NCI-H1048 (cell line): ENCODE measurements around the gene SLC25A22.

ENCODE experiments used
- DNase-seq: peaks from one replicate; lab custom pipeline; 2025; lab: John Stamatoyannopoulos, UW

SLC25A22 gene

GRCh38 chr11:788953-789940 lies 8.8 kb downstream of the SLC25A22 start:
- no peak for DNase-seq

- no peak for DNase-seq
These were observed 10.0 kb downstream of the SLC25A22 start for GRCh38 chr11:788009-788640.

- no peak for DNase-seq
These were observed 10.9 kb downstream of the SLC25A22 start for GRCh38 chr11:787084-787675.

- no peak for DNase-seq
These were observed 11.6 kb downstream of the SLC25A22 start for GRCh38 chr11:786235-787083.

GRCh38 chr11:783581-784015 lies 14.5 kb downstream of the SLC25A22 start:
- DNase-seq: peak; percentile 60

- no peak for DNase-seq
These were observed 15.6 kb downstream of the SLC25A22 start for GRCh38 chr11:782264-783174.

GRCh38 chr11:779955-780532 lies 18.0 kb downstream of the SLC25A22 start:
- no peak for DNase-seq

- no peak for DNase-seq
These were observed 18.8 kb downstream of the SLC25A22 start for GRCh38 chr11:778976-779954.

GRCh38 chr11:777288-778255 lies 20.5 kb downstream of the SLC25A22 start, which contains the start of gene GATD1:
GATD1 (minus strand) TSS chr11:777487; CDS start chr11:777462, 25 bp downstream.
- DNase-seq: peak; percentile 81

- no peak for DNase-seq
These were observed 21.4 kb downstream of the SLC25A22 start for GRCh38 chr11:776561-777287.

GRCh38 chr11:776263-776560 lies 21.9 kb downstream of the SLC25A22 start:
- no peak for DNase-seq

GRCh38 chr11:774873-775592 lies 23.0 kb downstream of the SLC25A22 start:
- DNase-seq: no peak

GRCh38 chr11:773830-774229 lies 24.3 kb downstream of the SLC25A22 start:
- no peak for DNase-seq

GRCh38 chr11:773425-773824 lies 24.7 kb downstream of the SLC25A22 start:
- no peak for DNase-seq

GRCh38 chr11:772429-773390 lies 25.4 kb downstream of the SLC25A22 start:
- no peak for DNase-seq
